ENCODE data around the gene ARHGAP26. TPM values are rescaled to one million over a fixed set of nuclear protein-coding genes. Genes with fewer than 3 reads are reported as not detected.

ARHGAP26 gene
- total RNA-seq, 1 experiment from 2014 or later: 34.5 TPM

DNA sequence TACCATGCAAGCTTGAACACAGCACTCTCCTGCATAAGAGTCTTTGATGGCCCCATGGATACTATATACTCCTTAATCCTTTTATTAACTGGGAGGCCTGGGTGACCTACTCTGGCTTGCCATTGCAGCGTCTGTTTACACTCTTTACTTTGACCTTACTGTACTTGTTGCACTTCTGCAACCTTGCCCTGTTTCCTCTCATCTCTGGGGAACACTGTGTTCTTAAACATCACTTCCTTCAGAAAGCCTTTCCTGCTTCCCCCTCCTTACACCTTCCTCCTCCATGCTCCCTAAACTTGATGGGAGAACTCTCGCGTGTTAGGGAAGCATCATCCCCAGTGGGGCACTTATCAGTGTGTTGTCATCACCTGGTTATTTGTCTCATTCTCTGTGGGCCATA lies 411.0 kb downstream of the ARHGAP26 start:
- H3K4me1 ChIP-seq (ENCODE audit: control insufficient read depth in 1 of 2, insufficient read depth in 2 of 2, low read length in 2 of 2): no peaks in the 10 kb centered on the region
- no peaks in the 10 kb centered on the region for H3K36me3 ChIP-seq (ENCODE audit: control insufficient read depth in 1 of 2, insufficient read depth in 2 of 2, low read length in 2 of 2)
- H2AFZ ChIP-seq (ENCODE audit: low read depth, low read length, poor library complexity, severe bottlenecking): no peak overlapping the region
- H3K27ac ChIP-seq (ENCODE audit: low read depth, low read length): no peak overlapping the region
- H3K9ac ChIP-seq (ENCODE audit: low read length): no peak overlapping the region
- RAD21 ChIA-PET (ENCODE audit: low non-redundant PET in 1 of 2, low total read pairs in 2 of 2, uncharacterized antibody in 2 of 2, unreplicated experiment in 2 of 2): no interaction called here
- TF ChIP-seq, protein P1, sequence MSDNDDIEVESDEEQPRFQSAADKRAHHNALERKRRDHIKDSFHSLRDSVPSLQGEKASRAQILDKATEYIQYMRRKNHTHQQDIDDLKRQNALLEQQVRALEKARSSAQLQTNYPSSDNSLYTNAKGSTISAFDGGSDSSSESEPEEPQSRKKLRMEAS (IDR thresholded peaks at IDR 0.05): no peak
- TF ChIP-seq POLR2AphosphoS5 (IDR thresholded peaks at IDR 0.05; ENCODE audit: low read depth, low read length): no peak
- TF ChIP-seq, protein P2, sequence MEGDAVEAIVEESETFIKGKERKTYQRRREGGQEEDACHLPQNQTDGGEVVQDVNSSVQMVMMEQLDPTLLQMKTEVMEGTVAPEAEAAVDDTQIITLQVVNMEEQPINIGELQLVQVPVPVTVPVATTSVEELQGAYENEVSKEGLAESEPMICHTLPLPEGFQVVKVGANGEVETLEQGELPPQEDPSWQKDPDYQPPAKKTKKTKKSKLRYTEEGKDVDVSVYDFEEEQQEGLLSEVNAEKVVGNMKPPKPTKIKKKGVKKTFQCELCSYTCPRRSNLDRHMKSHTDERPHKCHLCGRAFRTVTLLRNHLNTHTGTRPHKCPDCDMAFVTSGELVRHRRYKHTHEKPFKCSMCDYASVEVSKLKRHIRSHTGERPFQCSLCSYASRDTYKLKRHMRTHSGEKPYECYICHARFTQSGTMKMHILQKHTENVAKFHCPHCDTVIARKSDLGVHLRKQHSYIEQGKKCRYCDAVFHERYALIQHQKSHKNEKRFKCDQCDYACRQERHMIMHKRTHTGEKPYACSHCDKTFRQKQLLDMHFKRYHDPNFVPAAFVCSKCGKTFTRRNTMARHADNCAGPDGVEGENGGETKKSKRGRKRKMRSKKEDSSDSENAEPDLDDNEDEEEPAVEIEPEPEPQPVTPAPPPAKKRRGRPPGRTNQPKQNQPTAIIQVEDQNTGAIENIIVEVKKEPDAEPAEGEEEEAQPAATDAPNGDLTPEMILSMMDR (IDR thresholded peaks at IDR 0.05 in 2 of 3, conservative IDR thresholded peaks at IDR 0.05 in 1 of 3; ENCODE audit: borderline replicate concordance in 1 of 3, insufficient read depth in 1 of 3, low read depth in 2 of 3, low read length in 2 of 3): no peak
- TF ChIP-seq POLR2A (IDR thresholded peaks at IDR 0.05; ENCODE audit: borderline replicate concordance, extremely low read depth, insufficient read depth, insufficient read length): no peak
- no peak for TF ChIP-seq ZFX (IDR thresholded peaks at IDR 0.05)
- TF ChIP-seq ZBTB33 (IDR thresholded peaks at IDR 0.05; ENCODE audit: extremely low read depth, insufficient replicate concordance, low read length): no peak
- no peak for TF ChIP-seq EGR1 (IDR thresholded peaks at IDR 0.05; ENCODE audit: low read depth)
- no peak for TF ChIP-seq ELF1 (IDR thresholded peaks at IDR 0.05; ENCODE audit: borderline replicate concordance, low read depth)
- TF ChIP-seq SP1 (IDR thresholded peaks at IDR 0.05; ENCODE audit: low read depth): no peak
- TF ChIP-seq CBX3 (IDR thresholded peaks at IDR 0.05; ENCODE audit: low read depth): no peak
- no peaks in the 10 kb centered on the region for H3K79me2 ChIP-seq (ENCODE audit: insufficient read depth, low read length)
- no peak for DNase-seq (ENCODE audit: low read depth, low spot score)
- H3K27me3 ChIP-seq (ENCODE audit: insufficient read depth, low read length): no peaks in the 10 kb centered on the region
- no peaks in the 10 kb centered on the region for H4K20me1 ChIP-seq (ENCODE audit: insufficient read depth)
- CTCF ChIA-PET: no interaction called here
- no peak overlapping the region for H3K4me2 ChIP-seq (ENCODE audit: low read length)
- H3K9me3 ChIP-seq (ENCODE audit: control insufficient read depth in 1 of 2, insufficient read depth in 1 of 2, low read depth in 1 of 2, low read length in 2 of 2): no peaks in the 10 kb centered on the region
- H3K4me3 ChIP-seq (replicated peaks in 1 of 2; ENCODE audit: low read depth in 1 of 2, low read length in 2 of 2): no peak overlapping the region
- H3K9me2 ChIP-seq (ENCODE audit: insufficient read depth): no peaks in the 10 kb centered on the region
- POLR2A ChIA-PET: no interaction called here
- BruUV-seq (replicated peaks): no TSS peak
- no peak for ATAC-seq
- intact Hi-C loops (cut with micrococcal nuclease): no loop called here
